ENCODE measurements around the gene BTAF1.
A peak's percentile ranks its signal among the peaks of the same experiment; 100 is the strongest.

The BTAF1 gene

GRCh38 chr10:91896212-91896756 is 27.3 kb upstream of the BTAF1 start:
- TF ChIP-seq GATA1 (IDR thresholded peaks at IDR 0.05; ENCODE audit: low read depth, low read length) (no peak), POLR2A (IDR thresholded peaks at IDR 0.05; ENCODE audit: low read length) (no peak)
- DNase-seq, result no peak

DNA sequence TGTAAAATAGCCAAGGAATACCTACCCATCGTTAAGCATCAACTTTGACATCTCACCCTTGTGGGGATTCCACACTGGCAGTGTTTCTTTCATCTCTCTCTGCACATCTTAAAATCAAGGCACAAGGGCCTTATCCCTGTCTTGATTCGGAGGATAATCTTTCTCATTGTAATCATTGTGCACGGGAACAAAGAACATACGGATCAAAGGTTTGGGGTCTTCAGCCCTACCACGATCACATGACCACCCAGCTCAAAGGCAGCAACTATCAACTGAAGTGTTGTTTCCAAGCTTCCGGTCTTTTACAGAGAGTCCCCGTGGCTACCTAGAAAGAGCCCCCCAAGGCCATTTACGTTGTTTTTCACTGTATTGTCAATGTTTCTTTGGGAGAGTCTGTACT is 26.1 kb upstream of the BTAF1 start:
- no peak for DNase-seq
- TF ChIP-seq POLR2A (IDR thresholded peaks at IDR 0.05; ENCODE audit: low read length) (no peak), GATA1 (IDR thresholded peaks at IDR 0.05; ENCODE audit: low read depth, low read length) (no peak)

GRCh38 chr10:91901784-91902677 is 21.5 kb upstream of the BTAF1 start:
- TF ChIP-seq GATA1 (IDR thresholded peaks at IDR 0.05; ENCODE audit: low read depth, low read length) (no peak), POLR2A (IDR thresholded peaks at IDR 0.05; ENCODE audit: low read length) (no peak)
- DNase-seq, result peak in 1 of 2 experiments; percentile 70

DNA sequence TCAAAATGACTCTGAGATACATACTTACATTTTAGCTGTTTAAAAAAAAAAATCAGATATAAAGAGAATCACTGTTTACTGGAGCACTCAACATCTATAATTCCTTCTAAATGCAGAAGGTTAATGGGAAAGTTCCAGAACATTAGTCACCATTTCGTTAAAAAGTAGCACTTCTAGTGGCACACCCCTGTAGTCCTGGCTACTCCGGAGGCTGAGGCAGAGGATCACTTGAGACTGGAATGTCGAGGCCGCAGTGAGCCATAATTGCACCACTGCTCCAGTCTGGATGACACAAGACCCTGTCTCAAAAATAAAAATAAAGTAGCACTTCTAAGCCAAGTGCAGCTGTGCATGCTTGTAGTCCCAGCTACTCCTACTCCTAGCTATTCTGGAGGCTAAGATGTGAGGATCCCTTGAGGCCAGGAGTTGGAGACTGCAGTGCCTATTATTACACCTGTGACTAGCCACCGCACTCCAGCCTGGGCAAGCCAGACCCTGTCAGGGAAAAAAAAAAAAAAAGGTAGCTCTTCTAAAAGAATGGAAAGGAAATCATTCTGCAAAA is 16.5 kb upstream of the BTAF1 start:
- TF ChIP-seq GATA1 (IDR thresholded peaks at IDR 0.05; ENCODE audit: low read depth, low read length) (no peak), POLR2A (IDR thresholded peaks at IDR 0.05; ENCODE audit: low read length) (no peak)
- no peak for DNase-seq

DNA sequence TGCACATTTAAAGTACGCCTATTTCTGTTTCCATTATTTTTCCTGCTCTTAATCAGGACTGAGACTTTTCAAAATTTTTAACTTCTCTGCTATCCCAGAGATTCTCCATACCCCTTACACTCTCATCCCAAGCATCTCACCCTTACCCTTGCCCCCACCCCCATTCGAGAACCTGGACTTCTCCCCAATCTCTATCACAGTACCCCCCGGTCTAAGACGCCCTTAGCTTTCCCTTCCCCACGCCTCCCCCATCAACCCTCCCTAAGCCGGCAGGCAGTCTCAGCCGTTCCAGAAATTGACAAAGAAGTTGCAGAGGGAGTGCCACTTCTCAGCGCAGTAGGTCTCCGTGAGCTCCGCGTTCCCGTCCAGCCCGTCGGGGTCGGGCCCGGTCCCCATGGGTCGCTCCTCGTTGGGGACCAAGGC is 15.6 kb upstream of the BTAF1 start:
- DNase-seq, result peak; percentile 45 to 47
- TF ChIP-seq POLR2A (IDR thresholded peaks at IDR 0.05; ENCODE audit: low read length) (no peak), GATA1 (IDR thresholded peaks at IDR 0.05; ENCODE audit: low read depth, low read length) (no peak)

- DNase-seq, result peak; percentile 85
- no peak for TF ChIP-seq GATA1 (IDR thresholded peaks at IDR 0.05; ENCODE audit: low read depth, low read length)
- peak; percentile 49 for TF ChIP-seq POLR2A (IDR thresholded peaks at IDR 0.05; ENCODE audit: low read length)
These were observed 15.0 kb upstream of the BTAF1 start for GRCh38 chr10:91908337-91909116.

DNA sequence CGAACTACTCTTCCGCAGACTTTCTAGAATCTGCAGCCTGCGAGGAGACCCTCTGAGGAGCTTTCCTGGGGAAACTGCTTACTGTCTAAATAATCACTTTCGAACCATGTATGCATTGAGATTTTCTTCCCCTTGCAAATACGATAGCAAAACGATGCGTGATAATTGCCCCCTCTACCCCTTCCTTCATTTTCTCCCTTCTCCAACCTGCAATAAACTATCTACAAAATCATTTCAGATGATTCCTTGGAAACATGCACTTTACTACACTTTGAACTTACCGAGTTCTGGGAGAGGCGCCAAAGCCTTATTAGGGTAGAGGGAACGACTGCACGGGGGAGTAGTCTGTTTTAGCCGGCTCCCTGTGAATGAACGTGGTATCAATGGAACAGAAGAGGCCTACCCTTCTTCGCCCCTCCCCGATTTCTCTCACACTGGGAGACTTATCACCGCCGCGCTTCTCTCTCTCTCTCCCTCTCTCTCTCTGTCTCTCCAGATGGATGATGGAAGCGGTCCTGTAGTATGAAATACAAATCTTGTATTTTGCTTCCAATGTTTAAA is 14.4 kb upstream of the BTAF1 start, which contains the start of gene FGFBP3:
Gene FGFBP3, minus strand, starts transcription at position 370 of the 561 bp plus-strand sequence. CDS start 517 bp downstream, outside the sequence.
- DNase-seq, result peak; percentile 75 to 84
- peak; percentile 39 for TF ChIP-seq POLR2A (IDR thresholded peaks at IDR 0.05; ENCODE audit: low read length)
- no peak for TF ChIP-seq GATA1 (IDR thresholded peaks at IDR 0.05; ENCODE audit: low read depth, low read length)

- TF ChIP-seq GATA1 (IDR thresholded peaks at IDR 0.05; ENCODE audit: low read depth, low read length) (no peak), POLR2A (IDR thresholded peaks at IDR 0.05; ENCODE audit: low read length) (no peak)
- no peak for DNase-seq
These were observed 13.1 kb upstream of the BTAF1 start for GRCh38 chr10:91910467-91910866.

GRCh38 chr10:91919651-91920050 is 3.9 kb upstream of the BTAF1 start:
- TF ChIP-seq POLR2A (IDR thresholded peaks at IDR 0.05; ENCODE audit: low read length) (no peak), GATA1 (IDR thresholded peaks at IDR 0.05; ENCODE audit: low read depth, low read length) (no peak)
- no peak for DNase-seq

DNA sequence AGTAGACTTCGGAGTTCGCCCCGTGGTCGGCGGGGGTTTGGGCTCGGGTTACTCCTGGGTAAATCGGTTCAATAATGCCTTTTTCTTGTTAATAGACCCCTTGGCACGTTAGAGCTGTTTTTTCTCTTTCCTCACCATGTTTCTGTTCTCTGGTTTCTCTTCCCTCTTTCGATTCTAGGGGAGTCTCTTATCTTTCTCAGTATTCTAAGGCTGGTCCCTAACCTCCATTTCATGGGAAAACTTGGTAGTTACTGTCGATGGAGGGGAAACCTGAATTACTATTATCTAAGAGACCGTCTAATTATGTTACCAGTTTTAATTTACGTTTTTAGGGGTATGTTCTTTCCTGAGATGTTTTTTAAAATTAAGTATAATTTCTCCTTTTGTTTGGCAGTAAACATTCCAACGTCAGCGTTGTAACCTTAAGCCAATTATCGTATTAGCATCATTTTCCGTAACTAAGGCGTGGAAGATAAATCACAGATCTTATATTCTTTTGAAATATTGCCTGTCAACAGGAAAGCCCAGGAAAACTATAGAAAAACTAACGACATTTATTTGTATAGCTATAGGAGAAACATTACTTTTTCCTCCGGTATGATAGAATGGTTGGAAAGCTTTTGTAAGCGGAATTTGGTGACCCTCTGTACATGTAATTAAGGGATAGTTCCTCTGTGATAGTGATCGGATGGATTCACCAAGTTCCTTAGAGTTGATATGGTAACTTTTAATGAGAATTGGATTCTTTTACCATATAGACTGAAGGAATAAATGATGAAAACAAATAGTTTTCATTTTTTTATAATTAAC is 847 bp downstream of the BTAF1 start:
- DNase-seq, result no peak
- TF ChIP-seq POLR2A (IDR thresholded peaks at IDR 0.05; ENCODE audit: low read length), result no peak
- no peak for TF ChIP-seq GATA1 (IDR thresholded peaks at IDR 0.05; ENCODE audit: low read depth, low read length)

- TF ChIP-seq POLR2A (IDR thresholded peaks at IDR 0.05; ENCODE audit: low read length) (no peak), GATA1 (IDR thresholded peaks at IDR 0.05; ENCODE audit: low read depth, low read length) (no peak)
These were observed 1.4 kb downstream of the BTAF1 start for GRCh38 chr10:91925022-91925320.

GRCh38 chr10:91930939-91931338 is 7.4 kb downstream of the BTAF1 start:
- TF ChIP-seq GATA1 (IDR thresholded peaks at IDR 0.05; ENCODE audit: low read depth, low read length), result no peak
- no peak for TF ChIP-seq POLR2A (IDR thresholded peaks at IDR 0.05; ENCODE audit: low read length)
- DNase-seq, result no peak

More at GRCh38 chr10:91925022-91925320, 1.4 kb downstream of the BTAF1 start:
- DNase-seq, result no peak

Measured in erythroblast (primary cell).